K562 (cell line): ENCODE results near the gene SMCO4. TPM values are rescaled to one million over a fixed set of nuclear protein-coding genes. Genes with fewer than 3 reads are reported as not detected.

Experiments
- BRCA1 ChIP-seq, 2 experiments: fragments of 450-650 bp in 1 of 2; sonication (generic) in 1 of 2; formaldehyde crosslinking in 1 of 2; IDR thresholded peaks; 2 replicates each; pipeline versions ENCODE4 v1.5.0 to v1.6.1; 2017 to 2020; ENCODE audit warnings: mild to moderate bottlenecking in 1 of 2, missing genetic modification reagents in 1 of 2
- CREB5 ChIP-seq: fragments of 250-450 bp; sonication (Bioruptor Pico); IDR thresholded peaks from 2 replicates; pipeline ENCODE4 v1.5.0; 2020; ENCODE audit warnings: mild to moderate bottlenecking
- HMGN3 ChIP-seq: IDR thresholded peaks from 2 replicates; pipeline ENCODE4 v1.6.1; 2011; ENCODE audit warnings: borderline replicate concordance, low read depth, mild to moderate bottlenecking, mixed read lengths, low read length; ENCODE audit not compliant: insufficient read length; ENCODE audit errors: extremely low read depth
- ILK ChIP-seq: fragments of 450-650 bp; IDR thresholded peaks from 2 replicates; pipeline ENCODE4 v1.6.1; 2016; ENCODE audit warnings: missing genetic modification characterization, low read depth, mild to moderate bottlenecking, missing compliant biosample characterization, moderate library complexity, borderline replicate concordance
- KLF10 ChIP-seq: fragments of 250-450 bp; sonication (Bioruptor Pico); IDR thresholded peaks from 2 replicates; pipeline ENCODE4 v1.6.1; 2021; ENCODE audit warnings: matching md5 sums
- MEF2D ChIP-seq: conservative IDR thresholded peaks from 2 replicates; pipeline ENCODE4 v1.6.1; 2016; ENCODE audit warnings: low read depth, missing genetic modification characterization, missing compliant biosample characterization
- MYNN ChIP-seq, 2 experiments: sonication (generic); formaldehyde crosslinking in 1 of 2; IDR thresholded peaks; 2 replicates each; pipeline versions ENCODE4 v1.5.0 to v1.6.1; 2016 to 2020; ENCODE audit warnings: antibody characterized with exemption in 1 of 2, missing genetic modification reagents in 1 of 2
- NCOA4 ChIP-seq: fragments of 450-650 bp; IDR thresholded peaks from 2 replicates; pipeline ENCODE4 v1.6.1; 2018; ENCODE audit warnings: mild to moderate bottlenecking; ENCODE audit not compliant: partially characterized antibody
- NFATC3 ChIP-seq: fragments of 450-650 bp; IDR thresholded peaks from 2 replicates; pipeline ENCODE4 v1.6.1; 2017; ENCODE audit warnings: mild to moderate bottlenecking
- PATZ1 ChIP-seq: fragments of 250-450 bp; sonication (Bioruptor Pico); IDR thresholded peaks from 2 replicates; pipeline ENCODE4 v1.5.0; 2020; ENCODE audit warnings: mild to moderate bottlenecking, borderline replicate concordance
- PHTF2 ChIP-seq: fragments of 250-450 bp; sonication (Bioruptor Pico); IDR thresholded peaks from 2 replicates; pipeline ENCODE4 v1.5.0; 2021; ENCODE audit warnings: mild to moderate bottlenecking
- PPARD ChIP-seq: fragments of 250-450 bp; sonication (Bioruptor Pico); IDR thresholded peaks from 2 replicates; pipeline ENCODE4 v1.8.0; 2022; ENCODE audit warnings: inconsistent platforms, mild to moderate bottlenecking, moderate library complexity
- RAD51 ChIP-seq: fragments of 450-650 bp; IDR thresholded peaks from 2 replicates; pipeline ENCODE4 v1.7.1; 2016; ENCODE audit warnings: low read depth, mild to moderate bottlenecking, borderline replicate concordance
- RBBP5 ChIP-seq: fragments of 200-600 bp; sonication (generic); IDR thresholded peaks from 2 replicates; pipeline ENCODE4 v1.6.1; 2012; ENCODE audit warnings: borderline replicate concordance, mild to moderate bottlenecking, low read length, control low read depth, inconsistent platforms; ENCODE audit not compliant: insufficient read depth, poor library complexity, severe bottlenecking
- RBFOX2 ChIP-seq: fragments of 200-400 bp; formaldehyde crosslinking; IDR thresholded peaks from 2 replicates; pipeline ENCODE4 v1.6.1; 2017; ENCODE audit warnings: low read depth, mild to moderate bottlenecking, low read length, moderate library complexity
- SETDB1 ChIP-seq: IDR thresholded peaks from one replicate; pipeline ENCODE4 v1.6.1; 2012; ENCODE audit warnings: low read length, control low read depth, inconsistent platforms
- TCF15 ChIP-seq: fragments of 250-450 bp; sonication (Bioruptor Pico); IDR thresholded peaks from 2 replicates; pipeline ENCODE4 v1.8.0; 2022; ENCODE audit warnings: moderate library complexity, mild to moderate bottlenecking, inconsistent platforms
- ZBTB8A ChIP-seq: fragments of 450-650 bp; IDR thresholded peaks from 2 replicates; pipeline ENCODE4 v1.6.1; 2018; ENCODE audit warnings: mild to moderate bottlenecking, moderate library complexity; ENCODE audit not compliant: partially characterized antibody
- ZNF140 ChIP-seq: fragments of 250-450 bp; sonication (Bioruptor Pico); IDR thresholded peaks from 2 replicates; pipeline ENCODE4 v1.8.0; 2021; ENCODE audit warnings: moderate library complexity, mild to moderate bottlenecking, inconsistent platforms
- ZNF232 ChIP-seq: sonication (generic); formaldehyde crosslinking; IDR thresholded peaks from 2 replicates; pipeline ENCODE4 v1.8.0; 2022; ENCODE audit warnings: mild to moderate bottlenecking, missing genetic modification reagents
- ZNF785 ChIP-seq: fragments of 250-450 bp; sonication (Bioruptor Pico); IDR thresholded peaks from 2 replicates; pipeline ENCODE4 v1.4.0; 2020; ENCODE audit warnings: mild to moderate bottlenecking
- polyA plus RNA-seq, 8 experiments: library from polyadenylated mRNA; depleted of rRNA in 4 of 8; stranded (reverse) in 5 of 8; unstranded in 3 of 8; fragments of >200 nt; fragmentation: Nextera tagmentation in 2 of 8; fragmentation: Illumina TruSeq in 1 of 8; extraction: Ambion mirVana in 2 of 8; extraction: Trizol in 1 of 8; gene quantifications; 2 replicates each; pipeline versions ENCODE4 v1.2.1 to v1.2.3, GENCODE V29; 2011 to 2014; ENCODE audit warnings: inconsistent platforms in 1 of 8, missing spikeins in 1 of 8
- total RNA-seq, 7 experiments: library from RNA; depleted of rRNA in 6 of 7; stranded (reverse); fragments of >200 nt in 6 of 7; fragmentation: Illumina TruSeq in 2 of 7; extraction: Trizol in 2 of 7; gene quantifications; 2 replicates each; pipeline versions ENCODE4 v1.2.1 to v1.2.3, GENCODE V29; 2011 to 2021; ENCODE audit warnings: low replicate concordance in 1 of 7

Gene SMCO4
- total and polyA plus RNA-seq, 9 of the 15 experiments (the other 6 are each of a cell fraction or from before 2014, with no cell fraction given): 1.8 to 27.8 (median 15.3) TPM

GRCh38 chr11:93543292-93543977 is at the start of gene SMCO4 (continued):
- TF ChIP-seq NCOA4 (no peak), SETDB1 (no peak), MEF2D (no peak), PATZ1 (CRISPR knock-in tag) (no peak), ZNF140 (CRISPR knock-in tag) (no peak), RAD51 (no peak), NFATC3 (no peak), BRCA1 (IDR thresholded peaks at IDR 0.05) (no peak), BRCA1 (CRISPR knock-in tag; IDR thresholded peaks at IDR 0.05) (no peak), MYNN (IDR thresholded peaks at IDR 0.05) (no peak), MYNN (CRISPR knock-in tag; IDR thresholded peaks at IDR 0.05) (no peak), ZBTB8A (no peak), PPARD (no peak), PHTF2 (CRISPR knock-in tag) (no peak), ZNF785 (no peak), HMGN3 (peak; percentile 79), RBBP5 (peak; percentile 27), TCF15 (no peak), RBFOX2 (peak; percentile 75), ZNF232 (CRISPR knock-in tag) (no peak), CREB5 (CRISPR knock-in tag) (no peak), ILK (no peak), KLF10 (CRISPR knock-in tag) (no peak)
